CD4-positive, alpha-beta T cell treated with Interleukin-17A for 1 hour (primary cell): Measurements from ENCODE around the gene CCNQ.

ENCODE experiments used
- DNase-seq: peaks from one replicate; pipeline ENCODE4 v3.0.0-alpha.2; 2020

CCNQ gene

GRCh38 chrX:153637121-153638040 lies 38.4 kb upstream of the CCNQ start:
- no peak for DNase-seq

GRCh38 chrX:153636716-153637115 lies 37.8 kb upstream of the CCNQ start:
- no peak for DNase-seq

GRCh38 chrX:153635788-153636668 lies 37.1 kb upstream of the CCNQ start:
- DNase-seq, result no peak

- DNase-seq, result no peak
These were observed 36.4 kb upstream of the CCNQ start for GRCh38 chrX:153635388-153635787.

GRCh38 chrX:153634832-153635231 lies 35.9 kb upstream of the CCNQ start:
- no peak for DNase-seq

- DNase-seq, result no peak
These were observed 35.3 kb upstream of the CCNQ start for GRCh38 chrX:153634236-153634635.

GRCh38 chrX:153633607-153634180 lies 34.8 kb upstream of the CCNQ start:
- no peak for DNase-seq

- DNase-seq, result no peak
These were observed 34.1 kb upstream of the CCNQ start for GRCh38 chrX:153633048-153633447.

GRCh38 chrX:153632595-153632946 lies 33.6 kb upstream of the CCNQ start:
- DNase-seq, result no peak

- no peak for DNase-seq
These were observed 33.1 kb upstream of the CCNQ start for GRCh38 chrX:153631907-153632594.

- no peak for DNase-seq
These were observed 32.4 kb upstream of the CCNQ start for GRCh38 chrX:153631346-153631745.

GRCh38 chrX:153628665-153629064 lies 29.7 kb upstream of the CCNQ start:
- no peak for DNase-seq

GRCh38 chrX:153628129-153628528 lies 29.2 kb upstream of the CCNQ start:
- no peak for DNase-seq

GRCh38 chrX:153627675-153628111 lies 28.8 kb upstream of the CCNQ start:
- DNase-seq, result no peak

GRCh38 chrX:153626863-153627674 lies 28.1 kb upstream of the CCNQ start:
- DNase-seq, result no peak

- DNase-seq, result no peak
These were observed 27.2 kb upstream of the CCNQ start for GRCh38 chrX:153626025-153626633.

- DNase-seq, result no peak
These were observed 26.5 kb upstream of the CCNQ start for GRCh38 chrX:153625271-153626024.

- no peak for DNase-seq
These were observed 25.5 kb upstream of the CCNQ start for GRCh38 chrX:153624196-153625091.

- DNase-seq, result no peak
These were observed 24.5 kb upstream of the CCNQ start for GRCh38 chrX:153623310-153624029.
